HL-60 (cell line): ENCODE results near the gene C10orf71.

Source experiments
- GABPA ChIP-seq: IDR thresholded peaks from 2 replicates; pipeline ENCODE4 v1.6.1; 2012; ENCODE audit warnings: low read depth
- POLR2AphosphoS5 ChIP-seq: IDR thresholded peaks from 2 replicates; pipeline ENCODE4 v1.6.1; 2012; ENCODE audit warnings: low read depth
- SPI1 ChIP-seq: IDR thresholded peaks from 2 replicates; pipeline ENCODE4 v1.6.1; 2012; ENCODE audit warnings: low read depth, mild to moderate bottlenecking, borderline replicate concordance
- TF ChIP-seq, protein P1 (sequence below): IDR thresholded peaks from one replicate; pipeline ENCODE4 v1.5.1; 2011; ENCODE audit warnings: low read length, control low read depth, inconsistent platforms; ENCODE audit not compliant: insufficient read depth

DNA sequence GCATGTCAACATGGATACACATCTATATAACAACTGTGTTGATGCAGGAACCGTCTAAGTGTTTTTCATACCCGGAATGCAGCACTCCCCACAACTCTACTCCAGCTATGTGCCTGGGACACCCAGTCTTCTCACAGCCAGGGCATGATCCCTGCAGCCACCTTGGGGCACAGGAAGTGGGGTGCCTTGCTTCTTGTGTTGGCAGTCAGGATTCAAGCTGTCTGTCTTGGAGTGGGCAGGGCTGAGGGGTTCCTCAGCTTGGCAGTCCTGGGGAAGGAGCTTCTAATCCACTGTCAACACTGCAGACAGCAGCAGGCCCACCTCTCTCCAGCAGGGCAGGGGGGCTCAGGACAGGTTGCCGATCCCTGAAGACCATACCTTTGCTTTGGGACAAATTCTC, 55.6 kb downstream of the C10orf71 start:
- TF ChIP-seq, protein P1, sequence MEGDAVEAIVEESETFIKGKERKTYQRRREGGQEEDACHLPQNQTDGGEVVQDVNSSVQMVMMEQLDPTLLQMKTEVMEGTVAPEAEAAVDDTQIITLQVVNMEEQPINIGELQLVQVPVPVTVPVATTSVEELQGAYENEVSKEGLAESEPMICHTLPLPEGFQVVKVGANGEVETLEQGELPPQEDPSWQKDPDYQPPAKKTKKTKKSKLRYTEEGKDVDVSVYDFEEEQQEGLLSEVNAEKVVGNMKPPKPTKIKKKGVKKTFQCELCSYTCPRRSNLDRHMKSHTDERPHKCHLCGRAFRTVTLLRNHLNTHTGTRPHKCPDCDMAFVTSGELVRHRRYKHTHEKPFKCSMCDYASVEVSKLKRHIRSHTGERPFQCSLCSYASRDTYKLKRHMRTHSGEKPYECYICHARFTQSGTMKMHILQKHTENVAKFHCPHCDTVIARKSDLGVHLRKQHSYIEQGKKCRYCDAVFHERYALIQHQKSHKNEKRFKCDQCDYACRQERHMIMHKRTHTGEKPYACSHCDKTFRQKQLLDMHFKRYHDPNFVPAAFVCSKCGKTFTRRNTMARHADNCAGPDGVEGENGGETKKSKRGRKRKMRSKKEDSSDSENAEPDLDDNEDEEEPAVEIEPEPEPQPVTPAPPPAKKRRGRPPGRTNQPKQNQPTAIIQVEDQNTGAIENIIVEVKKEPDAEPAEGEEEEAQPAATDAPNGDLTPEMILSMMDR: no peak
- TF ChIP-seq POLR2AphosphoS5 (no peak), GABPA (no peak), SPI1 (no peak)
